Neural progenitor cell (in vitro differentiated cells): Measurements from ENCODE around the gene HYI.
"Not testable (repeated sequence)": the region's sequence is repeated elsewhere in the genome, so short reads cannot be mapped to it uniquely, and the experiment has no call there.

ENCODE experiments used
- EZH2 ChIP-seq: fragments of 200-600 bp; sonication (generic); IDR thresholded peaks from 2 replicates; pipeline ENCODE4 v1.6.1; 2017; ENCODE audit warnings: antibody characterized with exemption, mild to moderate bottlenecking, moderate library complexity
- EZH2phosphoT487 ChIP-seq: fragments of 200-600 bp; sonication (generic); IDR thresholded peaks from 2 replicates; pipeline ENCODE4 v1.6.1; 2017; ENCODE audit warnings: antibody characterized with exemption
- TF ChIP-seq, protein P1 (sequence below): fragments of 200-600 bp; sonication (generic); IDR thresholded peaks from 2 replicates; pipeline ENCODE4 v1.5.1; 2017; ENCODE audit warnings: antibody characterized with exemption, mild to moderate bottlenecking

DNA sequence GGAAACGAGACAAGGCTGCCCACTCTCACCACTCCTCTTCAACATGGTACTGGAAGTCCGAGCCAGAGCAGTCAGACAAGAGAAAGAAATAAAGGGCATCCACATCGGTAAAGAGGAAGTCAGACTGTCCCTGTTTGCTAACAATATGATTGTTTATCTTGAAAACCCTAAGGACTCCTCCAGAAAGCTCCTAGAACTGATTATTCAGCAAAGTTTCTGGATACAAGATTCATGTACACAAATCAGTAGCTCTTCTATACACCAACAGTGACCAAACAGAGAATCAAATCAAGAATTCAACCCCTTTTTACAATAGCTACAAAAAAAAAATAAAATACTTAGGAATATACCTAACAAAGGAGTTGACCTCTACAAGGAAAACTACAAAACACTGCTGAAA is 4.6 kb upstream of the HYI start:
- TF ChIP-seq, protein P1, sequence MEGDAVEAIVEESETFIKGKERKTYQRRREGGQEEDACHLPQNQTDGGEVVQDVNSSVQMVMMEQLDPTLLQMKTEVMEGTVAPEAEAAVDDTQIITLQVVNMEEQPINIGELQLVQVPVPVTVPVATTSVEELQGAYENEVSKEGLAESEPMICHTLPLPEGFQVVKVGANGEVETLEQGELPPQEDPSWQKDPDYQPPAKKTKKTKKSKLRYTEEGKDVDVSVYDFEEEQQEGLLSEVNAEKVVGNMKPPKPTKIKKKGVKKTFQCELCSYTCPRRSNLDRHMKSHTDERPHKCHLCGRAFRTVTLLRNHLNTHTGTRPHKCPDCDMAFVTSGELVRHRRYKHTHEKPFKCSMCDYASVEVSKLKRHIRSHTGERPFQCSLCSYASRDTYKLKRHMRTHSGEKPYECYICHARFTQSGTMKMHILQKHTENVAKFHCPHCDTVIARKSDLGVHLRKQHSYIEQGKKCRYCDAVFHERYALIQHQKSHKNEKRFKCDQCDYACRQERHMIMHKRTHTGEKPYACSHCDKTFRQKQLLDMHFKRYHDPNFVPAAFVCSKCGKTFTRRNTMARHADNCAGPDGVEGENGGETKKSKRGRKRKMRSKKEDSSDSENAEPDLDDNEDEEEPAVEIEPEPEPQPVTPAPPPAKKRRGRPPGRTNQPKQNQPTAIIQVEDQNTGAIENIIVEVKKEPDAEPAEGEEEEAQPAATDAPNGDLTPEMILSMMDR: not testable (repeated sequence)
- TF ChIP-seq EZH2, EZH2phosphoT487: not testable (repeated sequence)
